K562 (cell line): ENCODE data around the gene APPL2. TPM values are rescaled to one million over a fixed set of nuclear protein-coding genes. Genes with fewer than 3 reads are reported as not detected.
A peak's percentile ranks its signal among the peaks of the same experiment; 100 is the strongest.

Experiments used
- ATAC-seq: fragments of 200-7000 bp; cut with Tn5 transposase; 3 replicates; pipeline ENCODE4 v1.9.1; 2020; ENCODE audit warnings: moderate library complexity
- BruUV-seq: library from RNA; stranded (reverse); fragments of 400-500 nt; replicated peaks from 2 replicates; lab custom pipeline; 2021; lab: Mats Ljungman, UMichigan
- CTCF ChIA-PET: fragments of 300-600 bp; formaldehyde crosslinking; extraction: SDS; loops from one replicate; lab custom pipeline; 2021; ENCODE audit warnings: low intra/inter-chr PET ratio; lab: Yijun Ruan, JAX
- POLR2A ChIA-PET: fragments of 300-600, 350-650 bp; sonication (Branson Sonifier 250); formaldehyde crosslinking; extraction: SDS; loops from one replicate; lab custom pipeline; 2021; ENCODE audit warnings: antibody characterized with exemption, inconsistent platforms; lab: Yijun Ruan, JAX
- DNase-seq, 4 experiments: peaks; one replicate each; pipeline versions ENCODE4 v3.0.0 to v3.0.0-alpha.2; 2011 to 2018; ENCODE audit warnings: low spot score in 3 of 4, mixed read lengths in 3 of 4; ENCODE audit errors: extremely low read depth in 1 of 4
- FAIRE-seq: peaks from 2 replicates; lab custom pipeline; 2011; peaks lifted over from hg19 to GRCh38; lab: Jason Lieb, UNC
- H2AFZ ChIP-seq: 2 replicates; pipeline ENCODE4 v1.6.0; 2011; ENCODE audit warnings: low read depth, low read length, control low read depth, inconsistent platforms
- H3K27ac ChIP-seq: fragments of 200-600 bp; 3 replicates; pipeline ENCODE4 v1.8.0; 2011; ENCODE audit warnings: low read depth, mild to moderate bottlenecking, control low read depth, inconsistent platforms, low read length, moderate library complexity, mixed read lengths; ENCODE audit errors: extremely low read depth
- H3K27me3 ChIP-seq, 2 experiments: fragments of 300-600 bp in 1 of 2; 2 replicates in 1 of 2; 3 replicates in 1 of 2; pipeline versions ENCODE4 v1.6.0 to v1.8.0; 2011; ENCODE audit warnings: inconsistent platforms in 2 of 2, low read length in 2 of 2, mild to moderate bottlenecking in 1 of 2, mixed read lengths in 1 of 2, moderate library complexity in 1 of 2; ENCODE audit not compliant: control insufficient read depth in 2 of 2, insufficient read depth in 2 of 2
- H3K36me3 ChIP-seq: fragments of 300-600 bp; 3 replicates; pipeline ENCODE4 v1.8.0; 2011; ENCODE audit warnings: mild to moderate bottlenecking, low read length, inconsistent platforms; ENCODE audit not compliant: control insufficient read depth, insufficient read depth
- H3K4me1 ChIP-seq, 2 experiments: fragments of 200-600 bp in 1 of 2; replicated peaks in 1 of 2; 2 replicates in 1 of 2; 3 replicates in 1 of 2; pipeline versions ENCODE4 v1.5.1 to v1.8.0; 2011; ENCODE audit warnings: inconsistent platforms in 2 of 2, low read length in 2 of 2, mild to moderate bottlenecking in 1 of 2, mixed read lengths in 1 of 2, moderate library complexity in 1 of 2; ENCODE audit not compliant: control insufficient read depth in 2 of 2, insufficient read depth in 2 of 2
- H3K4me2 ChIP-seq: 2 replicates; pipeline ENCODE4 v1.6.1; 2011; ENCODE audit warnings: low read length, control low read depth, inconsistent platforms, mixed read lengths; ENCODE audit not compliant: insufficient read depth
- H3K4me3 ChIP-seq: fragments of 200-600 bp; sonication (generic), shearing (Covaris generic); 2 replicates; pipeline ENCODE4 v1.5.1; 2016; ENCODE audit warnings: control low read depth, inconsistent platforms
- H3K79me2 ChIP-seq: fragments of 200-600 bp; 3 replicates; pipeline ENCODE4 v1.8.0; 2011; ENCODE audit warnings: low read length, inconsistent platforms; ENCODE audit not compliant: control insufficient read depth, insufficient read depth
- H3K9ac ChIP-seq, 2 experiments: 2 replicates each; pipeline versions ENCODE4 v1.6.0 to v1.6.1; 2011; ENCODE audit warnings: low read depth in 2 of 2, low read length in 2 of 2, control low read depth in 1 of 2, inconsistent platforms in 1 of 2, mild to moderate bottlenecking in 1 of 2, mixed read lengths in 1 of 2; ENCODE audit not compliant: insufficient read depth in 1 of 2
- H3K9me1 ChIP-seq: one replicate; pipeline ENCODE4 v1.6.0; 2011; ENCODE audit warnings: inconsistent platforms, mild to moderate bottlenecking, low read length, moderate library complexity; ENCODE audit not compliant: control insufficient read depth, insufficient read depth
- H3K9me3 ChIP-seq: replicated peaks from 2 replicates; pipeline ENCODE4 v1.5.1; 2011; ENCODE audit warnings: low read depth, low read length, inconsistent platforms; ENCODE audit not compliant: control insufficient read depth, insufficient read depth
- H4K20me1 ChIP-seq: replicated peaks from 2 replicates; pipeline ENCODE4 v1.6.1; 2011; ENCODE audit warnings: low read length, inconsistent platforms, mixed read lengths; ENCODE audit not compliant: control insufficient read depth, insufficient read depth
- DACH1 ChIP-seq: fragments of 450-650 bp; IDR thresholded peaks from 2 replicates; pipeline ENCODE4 v1.6.1; 2018; ENCODE audit not compliant: partially characterized antibody
- GABPB2 ChIP-seq: fragments of 250-450 bp; sonication (Bioruptor Pico); conservative IDR thresholded peaks from 2 replicates; pipeline ENCODE4 v1.5.1; 2021; ENCODE audit warnings: mild to moderate bottlenecking
- NFE2L1 ChIP-seq: fragments of 450-650 bp; IDR thresholded peaks from 2 replicates; pipeline ENCODE4 v1.6.1; 2016; ENCODE audit warnings: missing genetic modification characterization, low read depth, mild to moderate bottlenecking, missing compliant biosample characterization, moderate library complexity, borderline replicate concordance
- SETDB1 ChIP-seq: IDR thresholded peaks from one replicate; pipeline ENCODE4 v1.6.1; 2012; ENCODE audit warnings: low read length, control low read depth, inconsistent platforms
- ZNF507 ChIP-seq: conservative IDR thresholded peaks from 2 replicates; pipeline ENCODE4 v1.6.1; 2017; ENCODE audit warnings: missing genetic modification characterization, missing compliant biosample characterization
- WGBS: fragments of 100-300 bp; shearing (Covaris generic); methylation state at CpG from one replicate; pipeline ENCODE4 v1.1.6; 2016; ENCODE audit warnings: low coverage, mixed read lengths; ENCODE audit not compliant: insufficient coverage; ENCODE audit errors: missing lambda C conversion rate; 5-methylcytosine and 5-hydroxymethylcytosine counted together
- in situ Hi-C: fragments of 300-500 bp; cut with MboI; formaldehyde crosslinking; loops from 4 replicates; pipeline ENCODE4 v1.15.0; 2018; ENCODE audit warnings: inconsistent platforms, mixed read lengths
- intact Hi-C: fragments of 100-400 bp; cut with micrococcal nuclease; formaldehyde crosslinking; loops from 2 replicates; pipeline ENCODE4 v1.14.2; 2022
- polyA plus RNA-seq, 8 experiments: library from polyadenylated mRNA; depleted of rRNA in 4 of 8; stranded (reverse) in 5 of 8; unstranded in 3 of 8; fragments of >200 nt; fragmentation: Nextera tagmentation in 2 of 8; fragmentation: Illumina TruSeq in 1 of 8; extraction: Ambion mirVana in 2 of 8; extraction: Trizol in 1 of 8; gene quantifications; 2 replicates each; pipeline versions ENCODE4 v1.2.1 to v1.2.3, GENCODE V29; 2011 to 2014; ENCODE audit warnings: inconsistent platforms in 1 of 8, missing spikeins in 1 of 8
- total RNA-seq, 7 experiments: library from RNA; depleted of rRNA in 6 of 7; stranded (reverse); fragments of >200 nt in 6 of 7; fragmentation: Illumina TruSeq in 2 of 7; extraction: Trizol in 2 of 7; gene quantifications; 2 replicates each; pipeline versions ENCODE4 v1.2.1 to v1.2.3, GENCODE V29; 2011 to 2021; ENCODE audit warnings: low replicate concordance in 1 of 7
- TF ChIP-seq, protein P1 (sequence below): sonication (generic); formaldehyde crosslinking; IDR thresholded peaks from 2 replicates; pipeline ENCODE4 v1.9.0; 2022; ENCODE audit warnings: mild to moderate bottlenecking, missing genetic modification reagents
- TF ChIP-seq, protein P2 (sequence below): sonication (generic); formaldehyde crosslinking; IDR thresholded peaks from 2 replicates; pipeline ENCODE4 v1.5.0; 2020; ENCODE audit warnings: missing genetic modification reagents

APPL2 gene
- total and polyA plus RNA-seq, 9 of the 15 experiments (the other 6 are each of a cell fraction or from before 2014, with no cell fraction given): 2.1 to 14.4 (median 8.2) TPM

DNA sequence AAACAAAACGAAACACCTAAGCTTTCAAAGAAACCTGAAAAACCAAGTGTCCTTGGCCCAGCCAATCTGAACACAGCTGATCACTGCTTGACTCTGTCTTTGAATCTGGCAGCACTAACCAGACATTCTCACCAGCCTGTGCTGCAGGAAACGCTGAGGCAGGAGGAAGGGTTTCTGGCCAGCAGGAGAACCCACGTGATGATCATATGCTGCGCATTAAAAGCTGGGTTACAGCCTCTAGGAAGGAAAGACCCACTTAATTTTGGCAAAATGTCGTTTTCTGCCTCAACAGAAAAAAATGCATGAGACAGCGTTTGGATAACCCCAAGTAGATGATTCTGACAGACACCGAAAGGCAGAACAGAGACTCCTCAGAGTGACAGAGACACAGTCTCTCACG lies 9.8 kb downstream of the APPL2 start:
- Histone ChIP-seq H3K4me2 (no peak overlapping the region), H3K27ac (no peak overlapping the region)
- TF ChIP-seq, protein P1, sequence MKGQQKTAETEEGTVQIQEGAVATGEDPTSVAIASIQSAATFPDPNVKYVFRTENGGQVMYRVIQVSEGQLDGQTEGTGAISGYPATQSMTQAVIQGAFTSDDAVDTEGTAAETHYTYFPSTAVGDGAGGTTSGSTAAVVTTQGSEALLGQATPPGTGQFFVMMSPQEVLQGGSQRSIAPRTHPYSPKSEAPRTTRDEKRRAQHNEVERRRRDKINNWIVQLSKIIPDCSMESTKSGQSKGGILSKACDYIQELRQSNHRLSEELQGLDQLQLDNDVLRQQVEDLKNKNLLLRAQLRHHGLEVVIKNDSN: 0 out of 2 replicates have a peak, but pooled peaks have one; percentile 25
- TF ChIP-seq NFE2L1 (tag) (no peak), GABPB2 (CRISPR knock-in tag) (no peak), DACH1 (peak; percentile 12), ZNF507 (no peak), SETDB1 (no peak)
- TF ChIP-seq, protein P2, sequence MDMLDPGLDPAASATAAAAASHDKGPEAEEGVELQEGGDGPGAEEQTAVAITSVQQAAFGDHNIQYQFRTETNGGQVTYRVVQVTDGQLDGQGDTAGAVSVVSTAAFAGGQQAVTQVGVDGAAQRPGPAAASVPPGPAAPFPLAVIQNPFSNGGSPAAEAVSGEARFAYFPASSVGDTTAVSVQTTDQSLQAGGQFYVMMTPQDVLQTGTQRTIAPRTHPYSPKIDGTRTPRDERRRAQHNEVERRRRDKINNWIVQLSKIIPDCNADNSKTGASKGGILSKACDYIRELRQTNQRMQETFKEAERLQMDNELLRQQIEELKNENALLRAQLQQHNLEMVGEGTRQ (CRISPR knock-in tag): peak; percentile 31; the same call in 1 of the 2 replicates
- TF ChIP-seq, all 486 proteins: peak for 3
- ATAC-seq: peak; percentile 66
- H3K36me3 ChIP-seq: peaks cover 3% of the 10 kb centered on the region; the same call in 1 of the 3 replicates
- no TSS peak for BruUV-seq
- in situ Hi-C loops: no loop called here
- H3K9me3 ChIP-seq: no peaks in the 10 kb centered on the region
- H3K4me1 ChIP-seq: peaks cover 3 to 6% of the 10 kb centered on the region in 2 experiments; a peak in 4 of 5 replicates
- no peak overlapping the region for H2AFZ ChIP-seq
- CTCF ChIA-PET: no interaction called here
- no peak overlapping the region for H3K9ac ChIP-seq
- H3K9me1 ChIP-seq: no peaks in the 10 kb centered on the region
- H3K79me2 ChIP-seq: no peaks in the 10 kb centered on the region
- no peaks in the 10 kb centered on the region for H3K27me3 ChIP-seq
- POLR2A ChIA-PET: interaction anchor here (0.9 kb wide), 1 partner anchor 9 kb away, joined by 4 read pairs; no protein-coding TSS in a partner anchor
- 44% methylated on average over 8 of the region's 8 CpGs for WGBS
- DNase-seq: peak in 2 of 4 experiments; percentile 11 to 20
- no peaks in the 10 kb centered on the region for H4K20me1 ChIP-seq
- FAIRE-seq: peak; percentile 6
- intact Hi-C loops: no loop called here
- H3K4me3 ChIP-seq: no peak overlapping the region
